ENCODE data around the gene PRR12. TPM values are rescaled to one million over a fixed set of nuclear protein-coding genes. Genes with fewer than 3 reads are reported as not detected.
A peak's percentile ranks its signal among the peaks of the same experiment; 100 is the strongest.
"Not testable (repeated sequence)": the region's sequence is repeated elsewhere in the genome, so short reads cannot be mapped to it uniquely, and the experiment has no call there.

PRR12 gene
- total and polyA plus RNA-seq, 2 experiments from 2014 or later = 5.1 to 24.7 TPM

DNA sequence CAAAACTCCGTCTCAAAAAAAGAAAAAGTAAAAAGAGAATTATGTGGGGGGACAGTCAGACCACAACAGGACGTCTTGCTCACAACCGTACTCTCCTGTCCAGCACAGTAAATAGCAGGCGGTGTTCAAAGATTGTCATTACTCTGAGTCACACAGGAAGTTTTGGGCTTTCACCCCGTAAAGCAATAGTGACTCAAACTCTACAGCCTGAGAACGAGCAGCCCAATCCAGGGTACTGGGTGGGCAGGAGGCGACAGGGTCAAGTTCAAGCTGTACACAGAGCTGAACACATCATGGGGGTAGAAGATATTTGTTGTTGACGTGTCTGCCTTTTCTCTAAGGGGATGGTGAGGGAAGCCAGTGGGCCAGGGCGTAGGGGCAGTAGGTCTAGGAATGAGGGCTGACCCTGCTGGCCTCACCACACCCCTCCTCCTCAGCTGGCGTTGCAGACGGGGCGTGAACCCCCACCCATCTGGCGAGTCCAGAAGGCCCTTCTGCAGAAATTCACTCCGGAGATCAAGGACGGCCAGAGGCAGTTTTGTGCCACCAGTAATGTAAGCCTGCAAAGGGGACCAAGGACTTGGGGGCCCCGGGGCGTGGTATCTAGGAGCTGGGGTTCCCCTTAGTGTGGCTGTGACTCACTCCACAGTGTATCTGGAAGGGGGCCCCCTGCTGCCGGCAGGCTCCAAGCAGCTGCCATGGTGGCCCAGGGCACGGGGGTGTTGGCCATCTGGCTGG, 23.3 kb downstream of the PRR12 start:
- Histone ChIP-seq H3K27me3 (no peaks in the 10 kb centered on the region), H3K27ac (no peak overlapping the region), H3K9me3 (ENCODE audit: low read depth) (no peaks in the 10 kb centered on the region), H3K36me3 (peaks cover 22% of the 10 kb centered on the region), H3K4me3 (no peak overlapping the region), H3K4me1 (ENCODE audit: low read depth) (no peaks in the 10 kb centered on the region)
- DNase-seq (ENCODE audit: low read depth in 1 of 2, low spot score in 1 of 2) = peak in 1 of 2 donors; percentile 68
- TF ChIP-seq, protein P1, sequence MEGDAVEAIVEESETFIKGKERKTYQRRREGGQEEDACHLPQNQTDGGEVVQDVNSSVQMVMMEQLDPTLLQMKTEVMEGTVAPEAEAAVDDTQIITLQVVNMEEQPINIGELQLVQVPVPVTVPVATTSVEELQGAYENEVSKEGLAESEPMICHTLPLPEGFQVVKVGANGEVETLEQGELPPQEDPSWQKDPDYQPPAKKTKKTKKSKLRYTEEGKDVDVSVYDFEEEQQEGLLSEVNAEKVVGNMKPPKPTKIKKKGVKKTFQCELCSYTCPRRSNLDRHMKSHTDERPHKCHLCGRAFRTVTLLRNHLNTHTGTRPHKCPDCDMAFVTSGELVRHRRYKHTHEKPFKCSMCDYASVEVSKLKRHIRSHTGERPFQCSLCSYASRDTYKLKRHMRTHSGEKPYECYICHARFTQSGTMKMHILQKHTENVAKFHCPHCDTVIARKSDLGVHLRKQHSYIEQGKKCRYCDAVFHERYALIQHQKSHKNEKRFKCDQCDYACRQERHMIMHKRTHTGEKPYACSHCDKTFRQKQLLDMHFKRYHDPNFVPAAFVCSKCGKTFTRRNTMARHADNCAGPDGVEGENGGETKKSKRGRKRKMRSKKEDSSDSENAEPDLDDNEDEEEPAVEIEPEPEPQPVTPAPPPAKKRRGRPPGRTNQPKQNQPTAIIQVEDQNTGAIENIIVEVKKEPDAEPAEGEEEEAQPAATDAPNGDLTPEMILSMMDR (IDR thresholded peaks at IDR 0.05; ENCODE audit: low read depth, low read length) = peak; percentile 20

DNA sequence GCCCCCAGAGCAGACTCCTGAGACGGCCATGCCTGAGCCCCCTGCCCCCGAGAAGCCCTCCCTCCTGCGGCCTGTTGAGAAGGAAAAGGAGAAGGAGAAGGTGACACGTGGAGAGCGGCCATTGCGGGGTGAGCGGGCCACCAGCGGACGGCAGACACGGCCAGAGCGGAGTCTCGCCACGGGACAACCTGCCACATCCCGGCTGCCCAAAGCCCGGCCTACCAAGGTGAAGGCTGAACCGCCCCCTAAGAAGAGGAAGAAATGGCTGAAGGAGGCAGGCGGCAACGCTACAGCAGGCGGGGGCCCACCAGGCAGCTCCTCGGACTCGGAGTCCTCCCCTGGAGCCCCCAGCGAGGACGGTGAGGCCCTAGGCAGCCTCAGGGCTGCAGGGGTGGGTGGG, 24.9 kb downstream of the PRR12 start:
- DNase-seq (ENCODE audit: low read depth in 1 of 2, low spot score in 1 of 2) = no peak
- Histone ChIP-seq H3K4me3 (no peak overlapping the region), H3K9me3 (ENCODE audit: low read depth) (no peaks in the 10 kb centered on the region), H3K4me1 (ENCODE audit: low read depth) (no peaks in the 10 kb centered on the region), H3K27ac (no peak overlapping the region), H3K27me3 (no peaks in the 10 kb centered on the region), H3K36me3 (peaks cover 27% of the 10 kb centered on the region)
- TF ChIP-seq, protein P1 (IDR thresholded peaks at IDR 0.05; ENCODE audit: low read depth, low read length) = no peak

DNA sequence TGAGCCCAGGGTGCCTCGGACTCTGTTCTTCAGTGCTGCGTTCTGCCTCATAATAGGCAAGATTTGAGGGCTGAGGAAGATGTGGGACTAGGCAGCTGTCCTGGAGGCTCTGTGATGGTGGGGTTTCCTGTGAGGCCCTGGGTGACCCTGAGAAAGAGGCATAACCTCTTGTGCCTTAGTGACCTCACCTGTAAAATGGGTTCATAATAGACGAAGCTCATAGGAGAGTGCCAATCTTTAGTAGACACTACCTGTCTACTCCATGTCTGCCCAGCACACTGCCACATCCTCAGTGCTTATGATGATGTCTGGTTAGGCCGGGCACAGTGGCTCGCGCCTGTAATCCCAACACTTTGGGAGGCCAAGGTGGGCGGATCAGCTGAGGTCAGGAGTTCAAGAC, 25.6 kb downstream of the PRR12 start:
- peaks cover 30% of the 10 kb centered on the region for H3K36me3 ChIP-seq
- DNase-seq (ENCODE audit: low read depth in 1 of 2, low spot score in 1 of 2) = no peak
- H3K4me3 ChIP-seq = no peak overlapping the region
- TF ChIP-seq, protein P1 (IDR thresholded peaks at IDR 0.05; ENCODE audit: low read depth, low read length) = no peak
- no peaks in the 10 kb centered on the region for H3K27me3 ChIP-seq
- H3K9me3 ChIP-seq (ENCODE audit: low read depth) = no peaks in the 10 kb centered on the region
- H3K27ac ChIP-seq = no peak overlapping the region
- H3K4me1 ChIP-seq (ENCODE audit: low read depth) = no peaks in the 10 kb centered on the region

DNA sequence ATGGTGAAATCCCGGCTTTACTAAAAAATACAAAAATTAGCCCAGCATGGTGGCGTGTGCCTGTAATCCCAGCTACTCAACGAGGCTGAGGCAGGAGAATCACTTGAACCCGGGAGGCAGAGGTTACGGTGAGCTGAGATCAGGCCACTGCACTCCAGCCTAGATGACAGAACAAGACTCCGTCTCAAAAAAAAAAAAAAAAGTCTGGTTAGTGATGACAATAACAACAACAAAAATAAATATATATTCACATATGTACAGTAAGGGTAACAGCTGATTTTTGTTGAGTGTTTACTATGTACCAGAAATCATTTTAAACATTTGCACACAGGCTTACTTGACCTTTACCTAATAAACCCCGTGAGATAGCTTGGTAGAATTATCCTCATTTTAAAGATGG, 26.0 kb downstream of the PRR12 start:
- Histone ChIP-seq H3K36me3 (peaks cover 30% of the 10 kb centered on the region), H3K27ac (no peak overlapping the region), H3K27me3 (no peaks in the 10 kb centered on the region), H3K9me3 (ENCODE audit: low read depth) (no peaks in the 10 kb centered on the region), H3K4me1 (ENCODE audit: low read depth) (no peaks in the 10 kb centered on the region), H3K4me3 (no peak overlapping the region)
- TF ChIP-seq, protein P1 (IDR thresholded peaks at IDR 0.05; ENCODE audit: low read depth, low read length) = no peak
- DNase-seq (ENCODE audit: low read depth in 1 of 2, low spot score in 1 of 2) = no peak

DNA sequence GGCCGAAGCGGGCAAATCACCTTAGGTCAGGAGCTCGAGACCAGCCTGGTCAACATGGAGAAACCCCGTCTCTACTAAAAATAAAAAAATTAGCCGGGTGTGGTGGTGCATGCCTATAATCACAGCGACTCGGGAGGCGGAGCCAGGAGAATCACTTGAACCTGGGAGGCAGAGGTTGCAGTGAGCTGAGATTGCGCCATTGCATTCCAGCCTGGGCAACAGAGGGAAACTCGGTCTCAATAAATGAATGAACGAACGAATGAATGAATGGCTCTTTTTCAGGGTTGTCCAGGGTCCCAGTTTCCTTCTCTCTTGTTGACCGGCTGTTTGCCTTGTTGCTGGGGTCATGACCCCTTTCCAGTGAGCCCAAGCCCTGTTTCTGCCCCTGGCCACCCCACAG, 26.9 kb downstream of the PRR12 start:
- not testable (repeated sequence) for H3K4me1 ChIP-seq (ENCODE audit: low read depth); H3K27ac ChIP-seq; H3K9me3 ChIP-seq (ENCODE audit: low read depth); H3K4me3 ChIP-seq; DNase-seq (ENCODE audit: low read depth in 1 of 2, low spot score in 1 of 2); H3K27me3 ChIP-seq
- H3K36me3 ChIP-seq = peaks cover 30% of the 10 kb centered on the region

DNA sequence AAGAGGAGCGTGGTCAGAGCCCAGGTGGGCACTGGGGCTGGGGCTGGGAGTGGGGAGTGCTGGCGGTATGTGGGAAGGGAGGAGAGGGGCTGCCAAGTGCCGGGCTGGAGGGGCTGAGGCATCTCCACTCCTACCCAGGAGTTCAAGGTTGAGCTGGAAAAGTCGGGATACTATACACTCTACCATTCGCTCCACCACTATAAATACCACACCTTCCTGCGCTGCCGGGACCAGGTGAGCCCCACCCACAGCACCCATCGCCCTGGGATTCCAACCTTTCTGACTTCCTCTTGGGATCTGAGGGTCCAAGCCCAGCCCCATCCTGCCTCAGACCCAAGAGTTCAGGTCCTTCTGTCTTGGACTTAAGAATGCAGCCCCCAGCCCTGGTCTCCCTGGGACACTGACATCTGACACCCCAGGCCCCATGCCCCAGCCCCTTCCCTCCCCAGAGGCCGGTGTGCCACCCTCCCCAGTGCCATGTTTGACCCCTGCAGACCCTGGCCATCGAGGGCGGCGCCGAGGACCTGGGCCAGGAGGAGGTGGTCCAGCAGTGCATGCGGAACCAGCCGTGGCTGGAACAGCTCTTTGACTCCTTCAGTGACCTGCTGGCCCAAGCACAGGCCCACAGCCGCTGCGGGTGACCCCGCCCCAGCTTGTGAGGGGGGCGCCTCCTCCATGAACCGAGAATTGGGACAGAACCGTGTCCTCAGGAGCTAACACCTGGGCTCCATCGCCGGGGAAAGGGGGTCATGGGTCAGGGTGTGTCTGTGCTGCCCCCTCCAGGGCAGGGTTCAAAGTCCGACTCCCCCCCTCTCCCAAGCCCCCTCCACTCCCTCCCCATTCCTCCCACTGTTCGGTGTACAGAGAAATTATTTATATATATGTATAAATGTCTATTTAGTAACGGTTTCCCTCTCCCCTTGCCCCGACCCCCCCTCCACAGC, 34.3 kb downstream of the PRR12 start:
- Histone ChIP-seq H3K4me1 (ENCODE audit: low read depth) (no peaks in the 10 kb centered on the region), H3K9me3 (ENCODE audit: low read depth) (no peaks in the 10 kb centered on the region), H3K36me3 (peaks cover 17% of the 10 kb centered on the region), H3K4me3 (no peak overlapping the region), H3K27me3 (no peaks in the 10 kb centered on the region), H3K27ac (no peak overlapping the region)
- TF ChIP-seq, protein P1 (IDR thresholded peaks at IDR 0.05; ENCODE audit: low read depth, low read length) = no peak
- DNase-seq (ENCODE audit: low read depth in 1 of 2, low spot score in 1 of 2) = no peak

Data from cardiac muscle cell (in vitro differentiated cells and primary cell).